ENCODE results near the gene PRUNE2.

The PRUNE2 gene

DNA sequence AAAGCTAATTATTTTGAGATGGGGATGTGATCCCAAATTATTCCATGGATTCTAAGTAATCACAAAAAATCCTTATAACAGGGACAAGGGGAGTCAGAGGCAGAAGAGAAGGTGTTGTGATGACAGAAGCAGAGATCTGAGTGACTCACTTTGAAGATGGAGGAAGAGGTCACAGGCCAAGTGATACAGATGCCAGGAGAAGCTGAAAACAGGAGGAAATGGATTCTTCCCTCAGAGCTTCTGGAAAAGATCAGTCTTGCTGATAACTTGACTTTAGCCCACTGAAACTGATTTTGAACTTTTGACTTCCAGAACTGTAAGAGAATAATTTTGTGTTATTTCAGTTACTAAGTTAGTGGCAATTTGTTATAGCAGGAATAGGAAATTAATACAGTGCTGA lies 341.6 kb downstream of the PRUNE2 start:
- no peak for DNase-seq

DNA sequence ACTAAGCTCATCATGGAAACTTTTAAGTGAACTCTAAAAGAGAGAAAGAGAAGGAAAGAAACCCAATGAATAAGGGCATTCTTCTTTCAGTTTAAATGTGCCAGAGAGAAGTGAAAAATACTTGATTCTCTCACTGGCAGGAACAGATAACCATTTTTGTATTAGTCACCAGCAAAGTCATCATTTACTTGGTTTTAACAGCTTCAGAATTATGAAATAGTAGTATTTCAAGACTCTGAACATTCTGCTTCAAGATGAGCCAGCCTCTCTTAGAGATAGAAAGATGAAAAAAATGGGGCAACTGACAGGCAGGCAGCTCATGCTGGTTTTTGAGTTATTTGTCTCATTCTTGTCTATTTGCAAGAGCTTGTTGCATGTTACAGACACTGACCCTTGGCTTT lies 343.4 kb downstream of the PRUNE2 start:
- no peak for DNase-seq

DNA sequence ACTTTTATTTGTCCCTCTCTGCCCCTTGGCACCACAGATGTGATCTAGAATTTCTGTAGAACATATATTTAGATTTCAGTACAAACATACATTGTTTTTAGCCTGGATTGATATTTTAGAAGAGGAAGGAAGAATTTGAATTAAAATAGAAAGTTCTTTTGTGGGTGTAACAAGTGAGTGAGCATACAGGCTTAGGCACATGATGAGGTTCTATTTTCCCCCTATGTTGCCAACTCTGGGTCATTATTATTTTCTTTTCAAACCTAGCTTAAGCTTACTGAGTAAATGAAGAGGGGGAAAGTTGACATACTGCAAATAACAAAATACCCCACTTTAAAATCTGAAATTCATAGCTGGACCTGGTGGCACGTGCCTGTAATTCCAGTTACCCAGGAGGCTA lies 344.0 kb downstream of the PRUNE2 start:
- DNase-seq, result no peak

Data from cortex of kidney (tissue), 1 donor.